Measurements from ENCODE around the gene IQGAP2. TPM values are rescaled to one million over a fixed set of nuclear protein-coding genes. Genes with fewer than 3 reads are reported as not detected.

The IQGAP2 gene
- total and polyA plus RNA-seq, 2 of the 8 experiments (the other 6 are each of a cell fraction or from before 2014, with no cell fraction given): 19.7 to 66.0 TPM

GRCh38 chr5:76700571-76700970, 297.5 kb downstream of the IQGAP2 start:
- no peak for DNase-seq (ENCODE audit: low read depth in 1 of 2, low spot score in 2 of 2)
- Histone ChIP-seq H4K20me1 (replicated peaks in 1 of 2; ENCODE audit: control insufficient read depth in 1 of 2, insufficient read depth in 2 of 2, low read length in 2 of 2) (no peaks in the 10 kb centered on the region), H3K4me1 (replicated peaks in 1 of 4; ENCODE audit: control insufficient read depth in 3 of 4, insufficient read depth in 4 of 4, low read length in 3 of 4) (no peaks in the 10 kb centered on the region), H4K8ac (ENCODE audit: extremely low read depth, insufficient read depth, low read length) (no peak overlapping the region), H2BK120ac (replicated peaks; ENCODE audit: low read depth, low read length) (no peak overlapping the region), H2AFZ (ENCODE audit: low read length) (no peak overlapping the region), H3K4me2 (ENCODE audit: insufficient read depth in 1 of 2, low read depth in 2 of 2, low read length in 2 of 2) (no peak overlapping the region), H3K27me3 (replicated peaks in 1 of 4; ENCODE audit: control insufficient read depth in 3 of 4, extremely low read depth in 1 of 4, insufficient read depth in 3 of 4, low read length in 3 of 4) (no peaks in the 10 kb centered on the region), H2BK5ac (ENCODE audit: low read depth, low read length) (no peak overlapping the region), H3K9ac (replicated peaks in 1 of 4; ENCODE audit: extremely low read depth in 1 of 4, low read depth in 3 of 4, low read length in 3 of 4) (no peak overlapping the region), H3K56ac (replicated peaks; ENCODE audit: insufficient read length, low read depth, low read length) (no peak overlapping the region), H3K36me3 (ENCODE audit: control insufficient read depth in 2 of 4, insufficient read depth in 4 of 4, low read length in 3 of 4) (peaks cover 0 to 17% (median 3%) of the 10 kb centered on the region in 4 experiments; a peak in 3 of 8 replicates), H3K18ac (ENCODE audit: extremely low read depth, low read length) (no peak overlapping the region), H2BK15ac (ENCODE audit: low read length) (no peak overlapping the region), H3K4me3 (ENCODE audit: extremely low read depth in 1 of 4, insufficient read depth in 2 of 4, low read depth in 3 of 4, low read length in 4 of 4) (no peak overlapping the region), H4K5ac (ENCODE audit: insufficient read length, low read depth, low read length) (no peak overlapping the region), H2AK5ac (ENCODE audit: low read depth, low read length) (no peak overlapping the region), H3K79me2 (ENCODE audit: control insufficient read depth in 1 of 2, insufficient read depth in 2 of 2, low read length in 2 of 2) (no peaks in the 10 kb centered on the region), H3K79me1 (ENCODE audit: low read depth, low read length) (no peaks in the 10 kb centered on the region), H4K91ac (replicated peaks; ENCODE audit: insufficient read length, low read length) (no peak overlapping the region), H3K14ac (ENCODE audit: insufficient read length) (no peak overlapping the region), H3K4ac (replicated peaks; ENCODE audit: insufficient read length, low read depth, low read length) (no peak overlapping the region), H3K23ac (ENCODE audit: insufficient read length) (no peak overlapping the region), H3K23me2 (ENCODE audit: low read depth, low read length) (no peaks in the 10 kb centered on the region), H3K27ac (ENCODE audit: low read depth, low read length) (no peak overlapping the region), H3K9me3 (ENCODE audit: insufficient read depth in 2 of 2, low read depth in 1 of 2, low read length in 1 of 2) (no peaks in the 10 kb centered on the region), H2BK20ac (ENCODE audit: low read length) (no peak overlapping the region), H2BK12ac (ENCODE audit: low read depth, low read length) (no peak overlapping the region)
- ChIA-PET POLR2A (ENCODE audit: partially characterized antibody) (no interaction called here), CTCF (ENCODE audit: partially characterized antibody) (interaction anchor here (1.0 kb wide), 1 partner anchor 13 kb away, joined by 3 read pairs; no protein-coding TSS in a partner anchor)
- 90% methylated on average over 2 of the region's 2 CpGs; no CpG with 5 or more reads in 1 of the 2 experiments for WGBS, 2 experiments (ENCODE audit: extremely low coverage in 1 of 2, insufficient coverage in 1 of 2, insufficient read length in 1 of 2, insufficient replicate concordance in 2 of 2, low coverage in 1 of 2, low lambda C conversion rate in 2 of 2, missing lambda C conversion rate in 1 of 2)
- FAIRE-seq: no peak
- no peak for TF ChIP-seq SIN3A (conservative IDR thresholded peaks at IDR 0.05 in 1 of 2, IDR thresholded peaks at IDR 0.05 in 1 of 2; ENCODE audit: low read depth in 1 of 2, low read length in 2 of 2)
- no peak for TF ChIP-seq TAF1 (IDR thresholded peaks at IDR 0.05; ENCODE audit: low read depth, low read length)
- no peak for TF ChIP-seq KDM5A (IDR thresholded peaks at IDR 0.05; ENCODE audit: low read length)
- no peak for TF ChIP-seq SAP30 (IDR thresholded peaks at IDR 0.05; ENCODE audit: insufficient read depth, insufficient replicate concordance, low read length)
- no peak for TF ChIP-seq POLR2A (IDR thresholded peaks at IDR 0.05; ENCODE audit: control extremely low read depth in 1 of 2, low read depth in 2 of 2, low read length in 2 of 2)
- TF ChIP-seq CEBPB (IDR thresholded peaks at IDR 0.05; ENCODE audit: low read depth, low read length): no peak
- TF ChIP-seq E2F6 (IDR thresholded peaks at IDR 0.05): no peak
- no peak for TF ChIP-seq RNF2 (IDR thresholded peaks at IDR 0.05; ENCODE audit: borderline replicate concordance, low read depth, low read length, missing control alignments, poor library complexity, severe bottlenecking)
- no peak for TF ChIP-seq EP300 (IDR thresholded peaks at IDR 0.05; ENCODE audit: borderline replicate concordance in 1 of 2, low read depth in 2 of 2, low read length in 2 of 2)
- TF ChIP-seq BCL11A (IDR thresholded peaks at IDR 0.05; ENCODE audit: low read depth in 2 of 2, low read length in 2 of 2): no peak
- no peak for TF ChIP-seq SUZ12 (IDR thresholded peaks at IDR 0.05; ENCODE audit: low read length)
- no peak for TF ChIP-seq BRCA1 (IDR thresholded peaks at IDR 0.05; ENCODE audit: low read depth, low read length)

Data from H1 (cell line).